ENCODE data around the gene MDFIC. TPM values are rescaled to one million over a fixed set of nuclear protein-coding genes. Genes with fewer than 3 reads are reported as not detected.

Gene MDFIC
- total RNA-seq, 3 donors from 2014 or later, result 10.4 to 29.5 (median 13.0) TPM

- intact Hi-C loops (cut with DNase I, micrococcal nuclease), result no loop called here
- Histone ChIP-seq H3K36me3 (ENCODE audit: low read depth) (no peaks in the 10 kb centered on the region), H3K4me3 (no peak overlapping the region), H3K9me3 (no peaks in the 10 kb centered on the region), H3K4me1 (ENCODE audit: low read depth) (no peaks in the 10 kb centered on the region)
- ATAC-seq (no peak), DNase-seq (no peak)
- no peak for TF ChIP-seq CTCF (IDR thresholded peaks at IDR 0.05)
Observed at GRCh38 chr7:115059321-115059720, 137.4 kb downstream of the MDFIC start.

GRCh38 chr7:115060095-115060870 lies 138.4 kb downstream of the MDFIC start:
- Histone ChIP-seq H3K4me3 (no peak overlapping the region), H3K9me3 (no peaks in the 10 kb centered on the region), H3K4me1 (ENCODE audit: low read depth) (no peaks in the 10 kb centered on the region), H3K36me3 (ENCODE audit: low read depth) (no peaks in the 10 kb centered on the region)
- ATAC-seq, result no peak
- no peak for TF ChIP-seq CTCF (IDR thresholded peaks at IDR 0.05)
- intact Hi-C loops (cut with DNase I, micrococcal nuclease), result no loop called here
- peak in 1 of 3 donors; percentile 4 for DNase-seq

- H3K4me1 ChIP-seq (ENCODE audit: low read depth), result no peaks in the 10 kb centered on the region
- ATAC-seq (peak; percentile 18), DNase-seq (peak in 2 of 3 donors; percentile 5 to 25)
- H3K36me3 ChIP-seq (ENCODE audit: low read depth), result no peaks in the 10 kb centered on the region
- TF ChIP-seq CTCF (IDR thresholded peaks at IDR 0.05), result no peak
- no peaks in the 10 kb centered on the region for H3K9me3 ChIP-seq
- no peak overlapping the region for H3K4me3 ChIP-seq
- intact Hi-C loops (cut with DNase I, micrococcal nuclease), result no loop called here
Observed at GRCh38 chr7:115066050-115066449, 144.2 kb downstream of the MDFIC start.

GRCh38 chr7:115066634-115067033 lies 144.7 kb downstream of the MDFIC start:
- no peak for DNase-seq
- Histone ChIP-seq H3K4me3 (no peak overlapping the region), H3K36me3 (ENCODE audit: low read depth) (no peaks in the 10 kb centered on the region), H3K9me3 (no peaks in the 10 kb centered on the region), H3K4me1 (ENCODE audit: low read depth) (no peaks in the 10 kb centered on the region)
- TF ChIP-seq CTCF (IDR thresholded peaks at IDR 0.05), result no peak
- intact Hi-C loops (cut with DNase I, micrococcal nuclease), result no loop called here
- no peak for ATAC-seq

DNA sequence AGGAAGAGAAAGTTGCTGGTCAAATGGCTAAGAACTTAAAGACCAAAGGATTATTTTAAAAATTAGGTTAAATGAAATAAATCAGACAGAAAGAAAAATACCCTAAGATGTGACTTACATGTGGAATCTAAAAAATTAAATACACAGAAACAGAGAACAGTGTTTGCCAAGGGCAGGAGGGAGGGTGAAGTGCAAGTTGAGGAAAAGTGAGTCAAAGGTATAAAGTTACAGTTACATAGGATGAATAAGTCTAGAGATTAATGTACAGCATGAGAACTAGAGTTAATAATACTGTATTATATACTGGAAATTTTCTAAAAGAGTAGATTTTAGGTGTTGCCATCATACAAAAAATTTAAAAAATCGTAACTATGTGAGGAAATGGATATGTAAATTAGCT lies 146.3 kb downstream of the MDFIC start:
- intact Hi-C loops (cut with DNase I, micrococcal nuclease), result no loop called here
- H3K9me3 ChIP-seq, result no peaks in the 10 kb centered on the region
- ATAC-seq, result no peak
- H3K36me3 ChIP-seq (ENCODE audit: low read depth), result no peaks in the 10 kb centered on the region
- H3K4me3 ChIP-seq, result no peak overlapping the region
- H3K4me1 ChIP-seq (ENCODE audit: low read depth), result no peaks in the 10 kb centered on the region
- TF ChIP-seq CTCF (IDR thresholded peaks at IDR 0.05), result no peak
- DNase-seq, result no peak
